GM21576 (cell line): ENCODE measurements around the gene NLRP3.

ENCODE experiments used
- ATAC-seq: cut with Tn5 transposase; IDR thresholded peaks from one replicate; pipeline ENCODE4 v1.9.1; 2021; ENCODE audit warnings: mild to moderate bottlenecking, moderate library complexity; ENCODE audit not compliant: unreplicated experiment

The NLRP3 gene

GRCh38 chr1:247435759-247436147, 19.8 kb downstream of the NLRP3 start:
- no peak for ATAC-seq

GRCh38 chr1:247437551-247438505, 21.9 kb downstream of the NLRP3 start:
- ATAC-seq = no peak

- ATAC-seq = peak; percentile 96
These were observed 24.1 kb downstream of the NLRP3 start for GRCh38 chr1:247440001-247440620.

GRCh38 chr1:247441606-247442005, 25.6 kb downstream of the NLRP3 start:
- ATAC-seq = no peak

GRCh38 chr1:247442164-247442563, 26.2 kb downstream of the NLRP3 start:
- ATAC-seq = no peak

- ATAC-seq = no peak
These were observed 27.7 kb downstream of the NLRP3 start for GRCh38 chr1:247443641-247444040.

- no peak for ATAC-seq
These were observed 28.6 kb downstream of the NLRP3 start for GRCh38 chr1:247444571-247444970.

GRCh38 chr1:247445526-247446356, 29.8 kb downstream of the NLRP3 start:
- no peak for ATAC-seq

- no peak for ATAC-seq
These were observed 31.4 kb downstream of the NLRP3 start for GRCh38 chr1:247447162-247447909.

- ATAC-seq = no peak
These were observed 32.3 kb downstream of the NLRP3 start for GRCh38 chr1:247448107-247448791.

GRCh38 chr1:247451388-247452010, 35.5 kb downstream of the NLRP3 start:
- no peak for ATAC-seq

- no peak for ATAC-seq
These were observed 36.6 kb downstream of the NLRP3 start for GRCh38 chr1:247452447-247453039.

GRCh38 chr1:247453245-247453644, 37.3 kb downstream of the NLRP3 start:
- ATAC-seq = no peak

GRCh38 chr1:247453997-247454396, 38.0 kb downstream of the NLRP3 start:
- ATAC-seq = no peak

GRCh38 chr1:247456021-247456420, 40.0 kb downstream of the NLRP3 start:
- no peak for ATAC-seq

- ATAC-seq = no peak
These were observed 41.1 kb downstream of the NLRP3 start for GRCh38 chr1:247456914-247457639.

GRCh38 chr1:247459507-247459906, 43.5 kb downstream of the NLRP3 start:
- ATAC-seq = no peak

GRCh38 chr1:247465796-247466195, 49.8 kb downstream of the NLRP3 start:
- no peak for ATAC-seq

GRCh38 chr1:247467129-247467528, 51.2 kb downstream of the NLRP3 start:
- no peak for ATAC-seq
